AG04450 (cell line): ENCODE data around the gene ZNF358. TPM values are rescaled to one million over a fixed set of nuclear protein-coding genes. Genes with fewer than 3 reads are reported as not detected.
A peak's percentile ranks its signal among the peaks of the same experiment; 100 is the strongest.

Experiments used
- CTCF ChIA-PET: fragments of 300-600, 350-600 bp; formaldehyde crosslinking; extraction: SDS; loops from one replicate; lab custom pipeline; 2022; ENCODE audit warnings: antibody characterized with exemption, inconsistent platforms; lab: Charles Lee
- POLR2A ChIA-PET: fragments of 350-600 bp; formaldehyde crosslinking; extraction: SDS; loops from one replicate; lab custom pipeline; 2021; ENCODE audit warnings: antibody characterized with exemption, inconsistent platforms; lab: Yijun Ruan, JAX
- DNase-seq: peaks from one replicate; pipeline ENCODE4 v3.0.0-alpha.2; 2011; ENCODE audit warnings: low read depth, low spot score
- H3K27ac ChIP-seq: one replicate; pipeline ENCODE4 v1.5.1; 2012; ENCODE audit warnings: low read depth, low read length, control low read depth
- H3K27me3 ChIP-seq: one replicate; pipeline ENCODE4 v1.6.0; 2012; ENCODE audit warnings: low read length; ENCODE audit not compliant: control insufficient read depth, insufficient read depth
- H3K4me3 ChIP-seq: 2 replicates; pipeline ENCODE4 v1.5.1; 2011; ENCODE audit warnings: mild to moderate bottlenecking, low read depth, low read length, control low read depth
- H3K9me3 ChIP-seq: 2 replicates; pipeline ENCODE4 v1.5.1; 2012; ENCODE audit warnings: low read length; ENCODE audit not compliant: control insufficient read depth, insufficient read depth
- CTCF ChIP-seq: IDR thresholded peaks from 2 replicates; pipeline ENCODE4 v1.5.1; 2011; ENCODE audit warnings: low read depth, low read length, control low read depth, inconsistent platforms
- polyA plus RNA-seq: library from polyadenylated mRNA; depleted of rRNA; stranded (reverse); fragments of >200 nt; gene quantifications from 2 replicates; pipeline ENCODE4 v1.2.3, GENCODE V29; 2011

Gene ZNF358
- polyA plus RNA-seq, 1 experiment = 20.7 TPM

GRCh38 chr19:7500811-7501450 is 15.0 kb upstream of the ZNF358 start:
- Histone ChIP-seq H3K4me3 (peak overlapping the region; percentile 45), H3K9me3 (no peaks in the 10 kb centered on the region; the same call in 1 of the 2 replicates), H3K27me3 (peaks cover 29% of the 10 kb centered on the region), H3K27ac (no peak overlapping the region)
- no peak for TF ChIP-seq CTCF
- DNase-seq = no peak
- POLR2A ChIA-PET = no interaction called here
- CTCF ChIA-PET = no interaction called here

GRCh38 chr19:7502552-7502951 is 13.4 kb upstream of the ZNF358 start:
- CTCF ChIA-PET = no interaction called here
- no peak for DNase-seq
- no peak overlapping the region for H3K27ac ChIP-seq

GRCh38 chr19:7504684-7505083 is 11.2 kb upstream of the ZNF358 start:
- ChIA-PET CTCF (interaction anchor here (0.7 to 1.2 kb wide), 2 partner anchors 9 to 64 kb away, joined by 3 to 5 read pairs; no protein-coding TSS in a partner anchor), POLR2A (interaction anchor here (0.6 kb wide), 1 partner anchor 40 kb away, joined by 4 read pairs; no protein-coding TSS in a partner anchor)
- no peak for TF ChIP-seq CTCF
- peaks cover 20% of the 10 kb centered on the region for H3K27me3 ChIP-seq
- H3K9me3 ChIP-seq = peaks cover 9% of the 10 kb centered on the region; the same call in 1 of the 2 replicates
- H3K4me3 ChIP-seq = no peak overlapping the region
- no peak overlapping the region for H3K27ac ChIP-seq
- no peak for DNase-seq

More at GRCh38 chr19:7502552-7502951, 13.4 kb upstream of the ZNF358 start:
- Histone ChIP-seq H3K4me3 (no peak overlapping the region), H3K9me3 (peaks cover 4% of the 10 kb centered on the region; the same call in 1 of the 2 replicates), H3K27me3 (peaks cover 23% of the 10 kb centered on the region)
- POLR2A ChIA-PET = no interaction called here
- no peak for TF ChIP-seq CTCF

GRCh38 chr19:7505288-7505681 is 10.6 kb upstream of the ZNF358 start:
- no peak overlapping the region for H3K4me3 ChIP-seq
- no peak for DNase-seq
- ChIA-PET CTCF (no interaction called here), POLR2A (interaction anchor here (1.4 kb wide), 1 partner anchor 11 kb away, joined by 6 read pairs; the partner anchor contains the start of gene ZNF358)
- H3K27me3 ChIP-seq = peaks cover 17% of the 10 kb centered on the region
- H3K9me3 ChIP-seq = peaks cover 9% of the 10 kb centered on the region; the same call in 1 of the 2 replicates
- no peak overlapping the region for H3K27ac ChIP-seq
- TF ChIP-seq CTCF = no peak

GRCh38 chr19:7505682-7506384 is 10.1 kb upstream of the ZNF358 start:
- POLR2A ChIA-PET = interaction anchor here (1.4 kb wide), 1 partner anchor 10 kb away, joined by 6 read pairs; the partner anchor contains the start of gene ZNF358
- H3K27ac ChIP-seq = no peak overlapping the region
- no peak for TF ChIP-seq CTCF
- peaks cover 9% of the 10 kb centered on the region; the same call in 1 of the 2 replicates for H3K9me3 ChIP-seq
- H3K27me3 ChIP-seq = peaks cover 13% of the 10 kb centered on the region
- H3K4me3 ChIP-seq = no peak overlapping the region
- CTCF ChIA-PET = no interaction called here
- no peak for DNase-seq
